HepG2 (cell line): Measurements from ENCODE around the gene MYO16. TPM values are rescaled to one million over a fixed set of nuclear protein-coding genes. Genes with fewer than 3 reads are reported as not detected.

Source experiments
- ATAC-seq: fragments of 200-7000 bp; cut with Tn5 transposase; 3 replicates; pipeline ENCODE4 v1.9.1; 2020; ENCODE audit warnings: mild to moderate bottlenecking, moderate library complexity
- BruUV-seq: library from RNA; stranded (reverse); fragments of 400-500 nt; replicated peaks from 2 replicates; lab custom pipeline; 2021; lab: Mats Ljungman, UMichigan
- CTCF ChIA-PET: fragments of 300-600 bp; formaldehyde crosslinking; extraction: SDS; loops from one replicate; lab custom pipeline; 2021; ENCODE audit warnings: low total read pairs, inconsistent platforms, low intra/inter-chr PET ratio; lab: Yijun Ruan, JAX
- POLR2A ChIA-PET: fragments of 350-600 bp; sonication (Branson Sonifier 250); formaldehyde crosslinking; loops from one replicate; lab custom pipeline; 2020; ENCODE audit warnings: antibody characterized with exemption, inconsistent platforms; lab: Yijun Ruan, JAX
- DNase-seq: peaks from one replicate; pipeline ENCODE4 v3.0.0-alpha.2; 2015; ENCODE audit warnings: low spot score
- FAIRE-seq: peaks from 3 replicates; lab custom pipeline; 2011; peaks lifted over from hg19 to GRCh38; lab: Jason Lieb, UNC
- H2AFZ ChIP-seq: one replicate; pipeline ENCODE4 v1.6.1; 2011; ENCODE audit warnings: low read length, inconsistent platforms
- H3K27ac ChIP-seq: fragments of 300-600 bp; 3 replicates; pipeline ENCODE4 v1.8.0; 2011; ENCODE audit warnings: mixed run types, mild to moderate bottlenecking, mixed read lengths, low read length, inconsistent platforms; ENCODE audit not compliant: insufficient read depth; ENCODE audit errors: extremely low read length
- H3K27me3 ChIP-seq, 2 experiments: fragments of 200-600 bp in 1 of 2; 2 replicates in 1 of 2; 3 replicates in 1 of 2; pipeline versions ENCODE4 v1.6.0 to v1.8.0; 2011; ENCODE audit warnings: low read length in 2 of 2, mild to moderate bottlenecking in 2 of 2, moderate library complexity in 2 of 2, inconsistent platforms in 1 of 2; ENCODE audit not compliant: insufficient read depth in 2 of 2, control insufficient read depth in 1 of 2
- H3K36me3 ChIP-seq, 2 experiments: fragments of 200-600 bp in 1 of 2; replicated peaks in 1 of 2; 2 replicates in 1 of 2; 3 replicates in 1 of 2; pipeline versions ENCODE4 v1.5.1 to v1.8.0; 2011; ENCODE audit warnings: low read length in 2 of 2, inconsistent platforms in 1 of 2; ENCODE audit not compliant: insufficient read depth in 2 of 2, control insufficient read depth in 1 of 2
- H3K4me1 ChIP-seq: 2 replicates; pipeline ENCODE4 v1.5.1; 2012; ENCODE audit warnings: low read length, inconsistent platforms; ENCODE audit not compliant: insufficient read depth
- H3K4me2 ChIP-seq: 2 replicates; pipeline ENCODE4 v1.6.0; 2011; ENCODE audit warnings: low read depth, low read length, inconsistent platforms
- H3K4me3 ChIP-seq, 3 experiments: fragments of 200-600 bp in 1 of 3; sonication (generic), shearing (Covaris generic) in 1 of 3; replicated peaks in 1 of 3; 2 replicates each; pipeline ENCODE4 v1.5.1; 2011 to 2016; ENCODE audit warnings: low read length in 3 of 3, inconsistent platforms in 2 of 3, low read depth in 2 of 3, mild to moderate bottlenecking in 2 of 3, control low read depth in 1 of 3, mixed read lengths in 1 of 3; ENCODE audit not compliant: insufficient read depth in 1 of 3
- H3K79me2 ChIP-seq: one replicate; pipeline ENCODE4 v1.6.1; 2011; ENCODE audit warnings: low read length, inconsistent platforms; ENCODE audit not compliant: insufficient read depth
- H3K9ac ChIP-seq: 2 replicates; pipeline ENCODE4 v1.6.0; 2011; ENCODE audit warnings: mild to moderate bottlenecking, low read depth, low read length, inconsistent platforms; ENCODE audit not compliant: insufficient read depth
- H3K9me3 ChIP-seq: 2 replicates; pipeline ENCODE4 v1.5.1; 2012; ENCODE audit warnings: mild to moderate bottlenecking, low read length
- H4K20me1 ChIP-seq: 2 replicates; pipeline ENCODE4 v1.6.0; 2011; ENCODE audit warnings: inconsistent platforms, mild to moderate bottlenecking, low read length, moderate library complexity; ENCODE audit not compliant: insufficient read depth
- AGO2 ChIP-seq: fragments of 200-400 bp; formaldehyde crosslinking; optimal IDR thresholded peaks from 2 replicates; pipeline ENCODE3; 2017; ENCODE audit warnings: mild to moderate bottlenecking, low read depth, low read length, moderate library complexity
- BCL6 ChIP-seq: IDR thresholded peaks from 2 replicates; pipeline ENCODE4 v1.6.1; 2016; ENCODE audit warnings: missing genetic modification reagents, missing compliant biosample characterization
- E2F1 ChIP-seq: sonication (generic); formaldehyde crosslinking; IDR thresholded peaks from 2 replicates; pipeline ENCODE4 v1.5.0; 2020; ENCODE audit warnings: missing genetic modification reagents
- GATAD1 ChIP-seq: IDR thresholded peaks from 2 replicates; pipeline ENCODE4 v1.6.1; 2016; ENCODE audit warnings: missing genetic modification reagents, missing compliant biosample characterization
- GPN1 ChIP-seq: sonication (generic); formaldehyde crosslinking; IDR thresholded peaks from 2 replicates; pipeline ENCODE4 v1.5.1; 2020; ENCODE audit warnings: missing genetic modification reagents, borderline replicate concordance
- HDAC1 ChIP-seq: sonication (generic); formaldehyde crosslinking; IDR thresholded peaks from 2 replicates; pipeline ENCODE4 v1.5.1; 2020; ENCODE audit warnings: mild to moderate bottlenecking, missing genetic modification reagents
- HNF4A ChIP-seq: sonication (generic); formaldehyde crosslinking; IDR thresholded peaks from 2 replicates; pipeline ENCODE4 v1.4.0; 2020; ENCODE audit warnings: missing genetic modification reagents
- MED8 ChIP-seq: sonication (generic); formaldehyde crosslinking; IDR thresholded peaks from 2 replicates; pipeline ENCODE4 v1.8.1; 2023; ENCODE audit warnings: mild to moderate bottlenecking, missing genetic modification reagents; ENCODE audit not compliant: insufficient replicate concordance
- MTF2 ChIP-seq: sonication (generic); formaldehyde crosslinking; IDR thresholded peaks from 2 replicates; pipeline ENCODE4 v1.5.0; 2020; ENCODE audit warnings: missing genetic modification reagents, borderline replicate concordance
- MXD1 ChIP-seq: sonication (generic); formaldehyde crosslinking; IDR thresholded peaks from 2 replicates; pipeline ENCODE4 v1.4.0; 2020; ENCODE audit warnings: mild to moderate bottlenecking, missing genetic modification reagents
- RBM22 ChIP-seq: fragments of 200-400 bp; formaldehyde crosslinking; optimal IDR thresholded peaks from 2 replicates; pipeline ENCODE3; 2017; ENCODE audit warnings: mild to moderate bottlenecking, low read length, moderate library complexity
- SP1 ChIP-seq, 2 experiments: fragments of 450-650 bp in 1 of 2; sonication (generic) in 1 of 2; formaldehyde crosslinking in 1 of 2; IDR thresholded peaks; 2 replicates each; pipeline versions ENCODE4 v1.4.0 to v1.6.1; 2016 to 2020; ENCODE audit warnings: missing genetic modification reagents in 1 of 2
- YEATS4 ChIP-seq: sonication (generic); formaldehyde crosslinking; IDR thresholded peaks from 2 replicates; pipeline ENCODE4 v1.4.0; 2020; ENCODE audit warnings: missing genetic modification reagents, borderline replicate concordance
- ZNF468 ChIP-seq: sonication (generic); formaldehyde crosslinking; IDR thresholded peaks from 2 replicates; pipeline ENCODE4 v1.8.0; 2022; ENCODE audit warnings: mild to moderate bottlenecking, moderate library complexity, missing genetic modification reagents
- ZNF672 ChIP-seq: sonication (generic); formaldehyde crosslinking; IDR thresholded peaks from 2 replicates; pipeline ENCODE4 v1.8.1; 2022; ENCODE audit warnings: missing genetic modification reagents
- ZNF75D ChIP-seq: sonication (generic); formaldehyde crosslinking; IDR thresholded peaks from 2 replicates; pipeline ENCODE4 v1.8.1; 2023; ENCODE audit warnings: missing genetic modification reagents, mild to moderate bottlenecking, borderline replicate concordance
- WGBS: methylation state at CpG from one replicate; pipeline ENCODE4 v1.1.6; 2017; ENCODE audit warnings: low lambda C conversion rate; 5-methylcytosine and 5-hydroxymethylcytosine counted together
- in situ Hi-C: cut with HindIII; loops from 2 replicates; pipeline ENCODE4 v1.10.0; 2017; ENCODE audit warnings: low pct_unique_long_range_greater_than_20kb; ENCODE audit not compliant: extremely low pct_ligation_motif_present
- intact Hi-C: fragments of 100-400 bp; cut with micrococcal nuclease; formaldehyde crosslinking; loops from one replicate; pipeline ENCODE4 v1.10.0; 2022; ENCODE audit not compliant: unreplicated experiment
- polyA plus RNA-seq, 8 experiments: library from polyadenylated mRNA; depleted of rRNA in 3 of 8; stranded (reverse) in 7 of 8; unstranded in 1 of 8; fragments of >200 nt; fragmentation: Illumina TruSeq in 4 of 8; extraction: Trizol in 4 of 8; gene quantifications; 2 replicates each; pipeline versions ENCODE4 v1.2.1 to v1.2.3, GENCODE V29; 2011 to 2016; ENCODE audit warnings: low read depth in 4 of 8, missing spikeins in 1 of 8, mixed read lengths in 1 of 8; ENCODE audit not compliant: insufficient read depth in 1 of 8
- total RNA-seq, 5 experiments: library from RNA; depleted of rRNA; stranded (reverse); fragments of >200 nt; fragmentation: Illumina TruSeq; extraction: Trizol; gene quantifications; 2 replicates each; pipeline ENCODE4 v1.2.3, GENCODE V29; 2016; ENCODE audit warnings: low read depth in 1 of 5
- TF ChIP-seq, protein P1 (sequence below): sonication (generic); formaldehyde crosslinking; IDR thresholded peaks from 2 replicates; pipeline ENCODE4 v1.5.1; 2020; ENCODE audit warnings: mild to moderate bottlenecking, missing genetic modification reagents, moderate library complexity
- TF ChIP-seq, protein P2 (sequence below): IDR thresholded peaks from 2 replicates; pipeline ENCODE4 v1.6.1; 2016

Gene MYO16
- total and polyA plus RNA-seq, 2 of the 13 experiments (the other 11 are each of a cell fraction or from before 2014, with no cell fraction given): not detected

GRCh38 chr13:108859197-108860012 lies 230.0 kb downstream of the MYO16 start:
- H3K36me3 ChIP-seq: no peaks in the 10 kb centered on the region
- TF ChIP-seq RBM22 (no peak), MED8 (CRISPR knock-in tag) (no peak), MTF2 (CRISPR knock-in tag) (no peak), YEATS4 (no peak), GPN1 (CRISPR knock-in tag) (no peak), BCL6 (no peak), GATAD1 (CRISPR knock-in tag) (no peak), E2F1 (CRISPR knock-in tag) (no peak), ZNF468 (CRISPR knock-in tag) (no peak), HNF4A (no peak), ZNF75D (CRISPR knock-in tag) (no peak), MXD1 (CRISPR knock-in tag) (no peak), AGO2 (no peak), SP1 (IDR thresholded peaks at IDR 0.05) (no peak), SP1 (CRISPR knock-in tag; IDR thresholded peaks at IDR 0.05) (no peak), ZNF672 (CRISPR knock-in tag) (no peak), HDAC1 (no peak)
- TF ChIP-seq, protein P1, sequence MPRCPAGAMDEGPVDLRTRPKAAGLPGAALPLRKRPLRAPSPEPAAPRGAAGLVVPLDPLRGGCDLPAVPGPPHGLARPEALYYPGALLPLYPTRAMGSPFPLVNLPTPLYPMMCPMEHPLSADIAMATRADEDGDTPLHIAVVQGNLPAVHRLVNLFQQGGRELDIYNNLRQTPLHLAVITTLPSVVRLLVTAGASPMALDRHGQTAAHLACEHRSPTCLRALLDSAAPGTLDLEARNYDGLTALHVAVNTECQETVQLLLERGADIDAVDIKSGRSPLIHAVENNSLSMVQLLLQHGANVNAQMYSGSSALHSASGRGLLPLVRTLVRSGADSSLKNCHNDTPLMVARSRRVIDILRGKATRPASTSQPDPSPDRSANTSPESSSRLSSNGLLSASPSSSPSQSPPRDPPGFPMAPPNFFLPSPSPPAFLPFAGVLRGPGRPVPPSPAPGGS (CRISPR knock-in tag): no peak
- TF ChIP-seq, protein P2, sequence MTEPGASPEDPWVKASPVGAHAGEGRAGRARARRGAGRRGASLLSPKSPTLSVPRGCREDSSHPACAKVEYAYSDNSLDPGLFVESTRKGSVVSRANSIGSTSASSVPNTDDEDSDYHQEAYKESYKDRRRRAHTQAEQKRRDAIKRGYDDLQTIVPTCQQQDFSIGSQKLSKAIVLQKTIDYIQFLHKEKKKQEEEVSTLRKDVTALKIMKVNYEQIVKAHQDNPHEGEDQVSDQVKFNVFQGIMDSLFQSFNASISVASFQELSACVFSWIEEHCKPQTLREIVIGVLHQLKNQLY (CRISPR knock-in tag): no peak
- TF ChIP-seq, all 625 proteins: peak for 0
- Histone ChIP-seq H3K4me3 (no peak overlapping the region), H2AFZ (no peak overlapping the region), H3K9me3 (peaks cover 13% of the 10 kb centered on the region), H4K20me1 (no peaks in the 10 kb centered on the region), H3K9ac (no peak overlapping the region), H3K4me1 (no peaks in the 10 kb centered on the region), H3K4me2 (no peak overlapping the region), H3K27me3 (no peaks in the 10 kb centered on the region), H3K79me2 (no peaks in the 10 kb centered on the region), H3K27ac (no peak overlapping the region)
- POLR2A ChIA-PET: no interaction called here
- intact Hi-C loops (no loop called here), in situ Hi-C loops (no loop called here)
- 4% methylated on average over 8 of the region's 8 CpGs for WGBS
- CTCF ChIA-PET: no interaction called here
- BruUV-seq: no TSS peak
- DNase-seq: no peak
- ATAC-seq: no peak
- no peak for FAIRE-seq
